Dendritic cell treated with granulocyte-macrophage colony-stimulating factor and Interleukin-4, amounts not matched to agents 40 ng/mL and 50 ng/mL, for 4 days (primary cell): ENCODE measurements around the gene RAB27A.
"Not testable (repeated sequence)": the region's sequence is repeated elsewhere in the genome, so short reads cannot be mapped to it uniquely, and the experiment has no call there.

Source experiments
- H3K27ac Mint-ChIP-seq: one replicate; pipeline ENCODE4 v1.8.0; 2022; ENCODE audit warnings: mild to moderate bottlenecking, mixed read lengths
- H3K27me3 Mint-ChIP-seq: one replicate; pipeline ENCODE4 v1.8.0; 2022; ENCODE audit warnings: mild to moderate bottlenecking, mixed read lengths
- H3K36me3 Mint-ChIP-seq: one replicate; pipeline ENCODE4 v1.8.0; 2022; ENCODE audit warnings: low read depth, mixed read lengths
- H3K4me1 Mint-ChIP-seq: one replicate; pipeline ENCODE4 v1.8.0; 2022; ENCODE audit warnings: low read depth, mixed read lengths
- H3K4me3 Mint-ChIP-seq: one replicate; pipeline ENCODE4 v1.8.0; 2022; ENCODE audit warnings: mild to moderate bottlenecking, moderate library complexity, mixed read lengths
- H3K9me3 Mint-ChIP-seq: one replicate; pipeline ENCODE4 v1.8.0; 2022; ENCODE audit warnings: mixed read lengths
- intact Hi-C: fragments of 100-400 bp; cut with micrococcal nuclease; formaldehyde crosslinking; loops from one replicate; pipeline ENCODE4 v1.15.0; 2022

Gene RAB27A

DNA sequence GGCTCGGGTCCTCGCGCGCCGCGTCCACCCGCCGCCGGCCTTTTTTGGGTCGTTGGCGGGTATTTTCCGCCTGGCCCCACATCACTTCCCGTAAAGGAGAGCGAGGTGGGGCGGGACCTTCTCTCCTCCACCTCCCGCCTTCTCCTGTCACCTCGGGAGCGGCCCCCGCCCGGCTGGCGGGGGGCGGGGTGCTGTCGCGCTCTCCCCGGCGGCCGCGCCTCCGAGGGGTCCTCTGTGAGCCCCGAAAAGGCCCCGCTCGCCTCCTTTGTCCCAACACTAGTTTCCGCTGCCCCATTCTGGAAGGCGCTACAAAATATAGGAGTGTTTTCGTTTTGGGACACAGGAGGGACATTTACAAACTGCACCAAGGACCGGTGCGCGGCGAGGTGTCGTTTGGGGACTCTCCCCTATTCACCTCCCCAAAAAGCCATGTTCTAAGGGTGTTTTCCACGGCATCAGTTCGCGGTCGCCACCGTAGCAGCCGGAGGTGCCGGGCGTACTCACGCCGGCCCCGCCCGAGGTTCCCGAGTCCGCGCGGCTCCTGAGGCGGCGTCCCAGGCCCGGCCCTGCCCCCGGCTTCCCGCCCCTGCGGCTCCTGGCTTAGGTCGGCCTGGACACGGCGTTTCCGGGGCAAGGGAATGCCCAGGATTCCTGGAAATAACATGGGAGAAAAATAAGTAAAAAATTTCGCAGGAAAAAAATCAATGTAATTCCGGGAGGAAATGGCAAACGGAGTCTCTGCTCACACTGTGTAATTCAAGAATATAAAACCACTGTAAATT, at the start of gene RAB27A:
Gene RAB27A, minus strand, starts transcription at position 68 of the 782 bp plus-strand sequence. CDS start 54,879 bp downstream, outside the sequence.
- Mint-ChIP-seq H3K4me1 (peaks cover 41% of the 10 kb centered on the region), H3K27ac (peak within 1 kb of the TSS; percentile 94), H3K36me3 (peaks cover 13% of the 10 kb centered on the region), H3K4me3 (peak within 1 kb of the TSS; percentile 88), H3K9me3 (no peaks in the 10 kb centered on the region), H3K27me3 (no peaks in the 10 kb centered on the region)
- intact Hi-C loops: loop anchor here (1.0 to 5.0 kb wide), 3 partner anchors 38 to 147 kb away; no protein-coding TSS in a partner anchor

DNA sequence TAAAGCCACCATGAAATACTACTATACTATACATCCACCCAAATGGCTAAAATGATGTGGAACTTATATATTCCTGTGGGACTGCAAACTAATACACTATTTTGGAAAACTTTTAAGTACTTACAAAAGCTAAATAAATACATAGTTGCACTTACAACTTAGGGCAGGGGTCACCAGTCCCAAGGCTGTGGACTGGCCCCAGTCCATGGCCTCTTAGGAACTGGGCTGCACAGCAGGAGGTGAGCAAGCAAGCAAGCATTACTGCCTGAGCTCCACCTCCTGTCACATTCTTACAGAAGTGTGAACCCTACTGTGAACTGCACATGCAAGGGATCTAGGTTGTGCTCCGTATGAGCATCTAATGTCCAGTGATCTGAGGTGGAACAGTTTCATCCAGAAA, 47.5 kb upstream of the RAB27A start:
- Mint-ChIP-seq H3K4me3 (no peak overlapping the region), H3K9me3 (no peaks in the 10 kb centered on the region)
- intact Hi-C loops: no loop called here

GRCh38 chr15:55334997-55335396, 45.4 kb upstream of the RAB27A start:
- H3K36me3 Mint-ChIP-seq: peaks cover 64% of the 10 kb centered on the region
- no peak overlapping the region for H3K4me3 Mint-ChIP-seq
- H3K27ac Mint-ChIP-seq: no peak overlapping the region
- H3K27me3 Mint-ChIP-seq: no peaks in the 10 kb centered on the region
- intact Hi-C loops: no loop called here
- no peaks in the 10 kb centered on the region for H3K9me3 Mint-ChIP-seq
- H3K4me1 Mint-ChIP-seq: peaks cover 5% of the 10 kb centered on the region

More for the DNA sequence above, 47.5 kb upstream of the RAB27A start:
- no peaks in the 10 kb centered on the region for H3K4me1 Mint-ChIP-seq
- H3K27ac Mint-ChIP-seq: no peak overlapping the region
- no peaks in the 10 kb centered on the region for H3K27me3 Mint-ChIP-seq
- peaks cover 47% of the 10 kb centered on the region for H3K36me3 Mint-ChIP-seq

DNA sequence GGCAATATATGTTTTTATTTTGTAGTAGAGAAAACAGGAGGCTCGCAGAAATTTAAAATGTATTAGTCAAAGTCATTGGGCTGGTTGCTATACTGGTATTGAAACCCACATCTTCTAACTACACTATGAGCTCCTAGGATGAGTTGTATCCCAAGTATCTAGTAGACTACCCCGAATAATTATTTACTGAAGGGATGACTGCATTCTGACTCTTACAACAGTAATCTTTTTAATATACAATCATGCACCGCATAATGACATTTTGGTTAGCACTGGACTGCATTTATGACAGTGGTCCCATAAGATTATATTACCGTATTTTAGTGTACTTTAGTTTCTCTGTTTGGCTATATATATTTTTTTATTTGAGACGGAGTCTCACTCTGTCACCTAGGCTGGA, 44.8 kb upstream of the RAB27A start:
- Mint-ChIP-seq H3K27ac (no peak overlapping the region), H3K4me1 (peaks cover 5% of the 10 kb centered on the region), H3K4me3 (no peak overlapping the region), H3K9me3 (no peaks in the 10 kb centered on the region), H3K36me3 (peaks cover 63% of the 10 kb centered on the region), H3K27me3 (no peaks in the 10 kb centered on the region)
- intact Hi-C loops: no loop called here

DNA sequence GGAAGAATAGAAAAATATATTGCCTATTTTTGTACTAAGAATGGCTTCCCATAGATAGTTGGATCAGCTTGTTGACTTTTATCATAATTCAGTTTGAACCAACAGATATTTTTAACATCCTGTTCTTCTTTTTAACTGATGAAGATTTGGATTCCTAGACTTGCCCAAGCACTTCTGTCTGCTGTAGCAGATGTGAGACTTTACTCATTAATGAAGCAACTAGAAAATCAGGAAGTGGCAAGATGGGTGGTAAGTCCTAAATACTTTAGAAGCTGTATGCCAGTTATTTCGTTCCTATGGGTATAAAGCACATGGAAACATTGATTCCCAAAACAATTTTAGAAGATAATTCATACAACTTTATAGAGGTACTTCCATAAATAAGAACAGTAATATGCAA, 37.8 kb upstream of the RAB27A start:
- intact Hi-C loops: no loop called here
- Mint-ChIP-seq H3K27me3 (no peaks in the 10 kb centered on the region), H3K4me1 (peaks cover 32% of the 10 kb centered on the region), H3K36me3 (peaks cover 42% of the 10 kb centered on the region), H3K4me3 (no peak overlapping the region), H3K9me3 (no peaks in the 10 kb centered on the region), H3K27ac (no peak overlapping the region)

GRCh38 chr15:55322467-55322866, 32.9 kb upstream of the RAB27A start:
- no peaks in the 10 kb centered on the region for H3K27me3 Mint-ChIP-seq
- intact Hi-C loops: loop anchor here (5.0 kb wide), 1 partner anchor 85 kb away; the partner anchor contains the start of genes CCPG1 and PIERCE2
- peaks cover 32% of the 10 kb centered on the region for H3K4me1 Mint-ChIP-seq
- H3K36me3 Mint-ChIP-seq: peaks cover 24% of the 10 kb centered on the region
- peak overlapping the region; percentile 88 for H3K27ac Mint-ChIP-seq
- no peak overlapping the region for H3K4me3 Mint-ChIP-seq
- H3K9me3 Mint-ChIP-seq: no peaks in the 10 kb centered on the region

DNA sequence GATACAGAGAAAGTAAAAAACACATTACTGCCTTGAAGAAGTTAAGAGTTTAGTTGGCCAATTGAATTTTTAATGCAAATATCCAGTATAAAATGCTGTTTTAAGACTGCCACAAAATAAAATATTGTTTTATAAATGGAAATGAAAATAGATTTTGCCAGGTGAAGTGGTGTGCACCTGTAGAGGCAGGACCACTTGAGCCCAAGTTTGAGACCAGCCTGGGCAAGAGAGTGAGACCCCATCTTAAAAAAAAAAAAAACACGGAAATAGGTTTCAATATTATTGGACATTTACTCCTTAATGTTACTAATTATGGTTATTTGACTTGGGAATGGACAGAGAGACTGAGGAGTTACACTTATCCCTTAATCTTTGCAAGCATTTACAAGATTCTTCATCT, 31.4 kb upstream of the RAB27A start:
- Mint-ChIP-seq H3K4me3 (no peak overlapping the region), H3K4me1 (peaks cover 45% of the 10 kb centered on the region), H3K9me3 (no peaks in the 10 kb centered on the region), H3K27ac (no peak overlapping the region), H3K27me3 (no peaks in the 10 kb centered on the region), H3K36me3 (peaks cover 39% of the 10 kb centered on the region)
- intact Hi-C loops: loop anchor here (5.0 kb wide), 1 partner anchor 86 kb away; the partner anchor contains the start of genes CCPG1 and PIERCE2

GRCh38 chr15:55320238-55320550, 30.6 kb upstream of the RAB27A start:
- H3K27me3 Mint-ChIP-seq: no peaks in the 10 kb centered on the region
- H3K9me3 Mint-ChIP-seq: no peaks in the 10 kb centered on the region
- H3K27ac Mint-ChIP-seq: no peak overlapping the region
- peaks cover 52% of the 10 kb centered on the region for H3K4me1 Mint-ChIP-seq
- peaks cover 47% of the 10 kb centered on the region for H3K36me3 Mint-ChIP-seq
- peak overlapping the region; percentile 17 for H3K4me3 Mint-ChIP-seq
- intact Hi-C loops: loop anchor here (5.0 kb wide), 1 partner anchor 87 kb away; the partner anchor contains the start of genes CCPG1 and PIERCE2

DNA sequence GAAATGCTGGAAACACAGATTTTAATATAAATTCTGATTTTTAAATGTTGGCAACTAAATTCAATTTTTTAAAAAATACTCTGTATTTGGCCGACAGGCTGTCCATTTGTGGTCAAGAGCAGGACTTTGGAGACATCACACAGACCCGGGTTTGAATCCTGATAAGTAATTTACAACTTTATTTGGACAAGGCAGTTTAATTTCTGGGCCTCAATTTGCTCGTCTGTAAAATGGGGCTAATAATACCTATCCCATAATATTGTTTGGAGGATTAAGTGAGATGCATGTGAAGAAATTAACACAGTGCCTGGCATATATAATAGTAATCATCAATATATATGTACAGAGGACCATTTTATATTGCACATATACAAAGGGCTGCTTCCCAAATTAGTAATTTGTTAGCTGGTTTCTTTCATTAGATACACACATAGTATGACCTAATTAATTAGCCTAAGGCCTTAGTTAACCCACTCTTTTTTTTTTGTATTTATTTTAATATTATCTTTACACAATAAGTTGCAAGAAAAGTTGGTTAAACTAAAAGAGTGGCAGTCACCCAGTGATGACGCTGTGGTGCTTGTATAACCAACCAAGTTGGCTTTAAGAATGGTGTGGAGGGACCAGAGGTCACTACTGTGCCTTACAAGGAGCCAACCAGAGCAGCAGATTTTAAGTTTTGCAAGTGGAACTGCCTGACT, 30.1 kb upstream of the RAB27A start:
- Mint-ChIP-seq H3K9me3 (no peaks in the 10 kb centered on the region), H3K4me1 (peaks cover 57% of the 10 kb centered on the region), H3K4me3 (peak overlapping the region; percentile 95), H3K36me3 (peaks cover 48% of the 10 kb centered on the region), H3K27ac (peak overlapping the region; percentile 98), H3K27me3 (no peaks in the 10 kb centered on the region)
- intact Hi-C loops: loop anchor here (5.0 kb wide), 1 partner anchor 88 kb away; the partner anchor contains the start of genes CCPG1 and PIERCE2

GRCh38 chr15:55318588-55319494, 29.2 kb upstream of the RAB27A start, which contains the start of the genes PIGB and PIGBOS1:
TSS of gene PIGB (plus strand) at chr15:55319222. CDS start at chr15:55319251, 29 bp downstream.
TSS of gene PIGBOS1 (minus strand) at chr15:55319123. CDS start at chr15:55317792, 1,331 bp downstream.
- intact Hi-C loops: no loop called here
- no peaks in the 10 kb centered on the region for H3K9me3 Mint-ChIP-seq
- H3K27ac Mint-ChIP-seq: peak within 1 kb of the TSS; percentile 98
- H3K27me3 Mint-ChIP-seq: no peaks in the 10 kb centered on the region
- H3K4me3 Mint-ChIP-seq: peak within 1 kb of the TSS; percentile 95
- H3K4me1 Mint-ChIP-seq: peaks cover 56% of the 10 kb centered on the region
- H3K36me3 Mint-ChIP-seq: peaks cover 44% of the 10 kb centered on the region

DNA sequence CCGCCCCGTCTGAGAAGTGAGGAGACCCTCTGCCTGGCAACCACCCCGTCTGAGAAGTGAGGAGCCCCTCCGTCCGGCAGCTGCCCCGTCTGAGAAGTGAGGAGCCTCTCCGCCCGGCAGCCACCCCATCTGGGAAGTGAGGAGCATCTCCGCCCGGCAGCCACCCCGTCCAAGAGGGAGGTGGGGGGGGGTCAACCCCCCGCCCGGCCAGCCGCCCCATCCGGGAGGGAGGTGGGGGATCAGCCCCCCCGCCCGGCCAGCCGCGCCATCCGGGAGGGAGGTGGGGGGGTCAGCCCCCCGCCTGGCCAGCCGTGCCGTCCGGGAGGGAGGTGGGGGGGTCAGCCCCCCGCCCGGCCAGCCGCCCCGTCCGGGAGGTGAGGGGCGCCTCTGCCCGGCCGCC, 13.2 kb upstream of the RAB27A start:
- H3K9me3 Mint-ChIP-seq, H3K4me1 Mint-ChIP-seq, H3K27ac Mint-ChIP-seq, H3K4me3 Mint-ChIP-seq, H3K27me3 Mint-ChIP-seq, intact Hi-C loops: not testable (repeated sequence)
- H3K36me3 Mint-ChIP-seq: peaks cover 31% of the 10 kb centered on the region

DNA sequence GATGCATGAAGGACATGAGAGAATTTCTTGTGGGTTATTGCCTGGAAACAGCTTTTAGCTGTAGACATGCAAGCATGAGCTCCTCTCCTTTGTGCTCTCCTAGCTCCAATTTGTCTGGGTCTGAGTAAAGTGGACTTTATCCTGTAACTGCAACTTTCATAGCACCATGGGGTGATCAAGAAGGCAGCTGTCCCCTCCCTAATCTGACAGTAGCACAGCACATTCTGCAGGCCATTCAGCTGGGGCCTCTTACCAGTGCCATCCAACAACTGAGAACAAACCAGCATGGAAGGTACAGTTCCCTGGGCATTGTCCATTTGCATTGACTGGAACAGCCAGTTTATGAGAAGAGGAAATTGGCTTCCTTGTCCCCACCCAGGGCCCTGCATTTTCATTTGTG, 7.7 kb upstream of the RAB27A start:
- H3K36me3 Mint-ChIP-seq: no peaks in the 10 kb centered on the region
- H3K27me3 Mint-ChIP-seq: no peaks in the 10 kb centered on the region
- H3K9me3 Mint-ChIP-seq: no peaks in the 10 kb centered on the region
- intact Hi-C loops: no loop called here
- peaks cover 14% of the 10 kb centered on the region for H3K4me1 Mint-ChIP-seq
- no peak overlapping the region for H3K27ac Mint-ChIP-seq
- no peak overlapping the region for H3K4me3 Mint-ChIP-seq

DNA sequence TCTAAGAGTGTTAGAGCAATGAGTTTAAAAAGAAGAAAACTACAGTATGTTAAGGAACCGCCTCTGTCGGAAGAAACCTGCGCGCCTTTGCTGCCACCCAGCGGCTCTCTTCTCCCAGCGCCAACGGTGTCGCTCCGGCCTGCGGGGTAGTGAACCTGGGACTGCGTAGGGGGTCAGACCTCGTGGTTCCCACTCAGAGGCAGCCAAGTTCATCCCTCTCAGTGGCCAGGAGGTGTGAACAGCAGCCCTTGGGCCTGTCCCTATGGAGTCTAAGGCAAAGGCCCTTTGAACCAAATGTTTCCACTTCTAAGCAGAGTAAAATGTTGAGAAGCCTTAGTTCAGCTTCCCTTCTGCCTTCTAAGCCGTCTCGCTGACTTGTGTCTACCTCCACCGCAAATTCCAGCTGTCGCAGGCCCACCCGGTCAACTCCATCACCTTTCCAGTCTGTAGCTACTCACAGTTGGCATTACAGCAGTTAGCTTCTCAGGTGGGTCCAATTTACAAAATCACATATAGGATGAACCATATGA, 980 bp upstream of the RAB27A start:
- intact Hi-C loops: loop anchor here (1.0 to 2.0 kb wide), 2 partner anchors 73 to 146 kb away; no protein-coding TSS in a partner anchor
- peak overlapping the region; percentile 94 for H3K27ac Mint-ChIP-seq
- H3K4me3 Mint-ChIP-seq: peak overlapping the region; percentile 88
- H3K4me1 Mint-ChIP-seq: peaks cover 38% of the 10 kb centered on the region
- no peaks in the 10 kb centered on the region for H3K9me3 Mint-ChIP-seq
- H3K36me3 Mint-ChIP-seq: peaks cover 13% of the 10 kb centered on the region
- no peaks in the 10 kb centered on the region for H3K27me3 Mint-ChIP-seq
